C4-2B (cell line): ENCODE data around the gene VMAC.
"Not testable (repeated sequence)": the region's sequence is repeated elsewhere in the genome, so short reads cannot be mapped to it uniquely, and the experiment has no call there.

ENCODE experiments used
- H3K27ac ChIP-seq: fragments of 450-650 bp; 2 replicates; pipeline ENCODE4 v1.5.1; 2017
- CTCF ChIP-seq: fragments of 450-650 bp; conservative IDR thresholded peaks from 2 replicates; pipeline ENCODE4 v1.5.1; 2017; ENCODE audit warnings: mild to moderate bottlenecking
- ZFX ChIP-seq: fragments of 450-650 bp; IDR thresholded peaks from 2 replicates; pipeline ENCODE4 v1.6.1; 2017

VMAC gene

GRCh38 chr19:5881543-5882299 lies 23.0 kb upstream of the VMAC start:
- no peak overlapping the region for H3K27ac ChIP-seq
- no peak for TF ChIP-seq CTCF
- TF ChIP-seq ZFX: no peak

- H3K27ac ChIP-seq: no peak overlapping the region
- no peak for TF ChIP-seq ZFX
- TF ChIP-seq CTCF: no peak
Measured at GRCh38 chr19:5882421-5882968, 22.2 kb upstream of the VMAC start.

- H3K27ac ChIP-seq: not testable (repeated sequence)
Measured at GRCh38 chr19:5883157-5883873, 21.4 kb upstream of the VMAC start.

GRCh38 chr19:5884065-5884811 lies 20.4 kb upstream of the VMAC start:
- H3K27ac ChIP-seq: not testable (repeated sequence)

- TF ChIP-seq ZFX: no peak
- H3K27ac ChIP-seq: no peak overlapping the region
Measured at GRCh38 chr19:5889288-5889971, 15.2 kb upstream of the VMAC start.

GRCh38 chr19:5890099-5890498 lies 14.6 kb upstream of the VMAC start:
- TF ChIP-seq ZFX: no peak
- TF ChIP-seq CTCF: no peak
- no peak overlapping the region for H3K27ac ChIP-seq

- H3K27ac ChIP-seq: no peak overlapping the region
- TF ChIP-seq ZFX: no peak
- no peak for TF ChIP-seq CTCF
Measured at GRCh38 chr19:5891572-5891937, 13.1 kb upstream of the VMAC start.

GRCh38 chr19:5891938-5892771 lies 12.5 kb upstream of the VMAC start:
- TF ChIP-seq ZFX: no peak
- no peak; the same call in 1 of the 2 replicates for TF ChIP-seq CTCF
- no peak overlapping the region for H3K27ac ChIP-seq
